PC-3 (cell line): Measurements from ENCODE around the gene GNG10. TPM values are rescaled to one million over a fixed set of nuclear protein-coding genes. Genes with fewer than 3 reads are reported as not detected.
A peak's percentile ranks its signal among the peaks of the same experiment; 100 is the strongest.
"Not testable (repeated sequence)": the region's sequence is repeated elsewhere in the genome, so short reads cannot be mapped to it uniquely, and the experiment has no call there.

Experiments used
- ATAC-seq: fragments of 200-7000 bp; cut with Tn5 transposase; 2 replicates; pipeline ENCODE4 v1.9.1; 2020; ENCODE audit warnings: mild to moderate bottlenecking, moderate library complexity
- BruUV-seq: library from RNA; stranded (reverse); fragments of 400-500 nt; replicated peaks from 2 replicates; lab custom pipeline; 2021; lab: Mats Ljungman, UMichigan
- CTCF ChIA-PET: fragments of 300-600 bp; sonication (Branson Sonifier 250); formaldehyde crosslinking; loops from one replicate; lab custom pipeline; 2022; ENCODE audit warnings: antibody characterized with exemption; lab: Charles Lee
- POLR2A ChIA-PET: fragments of 300-600 bp; sonication (Branson Sonifier 250); formaldehyde crosslinking; loops from one replicate; lab custom pipeline; 2022; ENCODE audit warnings: antibody characterized with exemption; ENCODE audit not compliant: unreplicated experiment; lab: Charles Lee
- DNase-seq: peaks from one replicate; pipeline ENCODE4 v3.0.0-alpha.2; 2015
- H2AFZ ChIP-seq: fragments of 300-600 bp; sonication (generic); 2 replicates; pipeline ENCODE4 v1.6.0; 2016; ENCODE audit warnings: antibody characterized with exemption, low read length
- H3F3A ChIP-seq: fragments of 300-600 bp; sonication (generic); one replicate; pipeline ENCODE4 v1.6.0; 2017; ENCODE audit warnings: antibody characterized with exemption, low read length, control low read depth, mild to moderate bottlenecking; ENCODE audit not compliant: unreplicated experiment
- H3K27ac ChIP-seq: fragments of 300-600 bp; sonication (generic); 2 replicates; pipeline ENCODE4 v1.5.1; 2016; ENCODE audit warnings: mild to moderate bottlenecking, low read length
- H3K27me3 ChIP-seq: fragments of 300-600 bp; sonication (generic); 2 replicates; pipeline ENCODE4 v1.6.1; 2016; ENCODE audit warnings: low read length, mixed read lengths
- H3K36me3 ChIP-seq: fragments of 300-600 bp; sonication (generic); 2 replicates; pipeline ENCODE4 v1.6.1; 2016; ENCODE audit warnings: low read depth, mixed run types, low read length, mixed read lengths
- H3K4me1 ChIP-seq: fragments of 300-600 bp; sonication (generic); 2 replicates; pipeline ENCODE4 v1.5.1; 2016; ENCODE audit warnings: low read length; ENCODE audit not compliant: insufficient read depth
- H3K4me2 ChIP-seq: fragments of 300-600 bp; sonication (generic); 2 replicates; pipeline ENCODE4 v1.6.0; 2016; ENCODE audit warnings: low read length
- H3K4me3 ChIP-seq: fragments of 300-600 bp; sonication (generic); 2 replicates; pipeline ENCODE4 v1.5.1; 2016; ENCODE audit warnings: mild to moderate bottlenecking, low read length, mixed read lengths
- H3K79me2 ChIP-seq: fragments of 300-600 bp; sonication (generic); 2 replicates; pipeline ENCODE4 v1.6.1; 2017; ENCODE audit warnings: low read length, mixed read lengths
- H3K9ac ChIP-seq: fragments of 300-600 bp; sonication (generic); 2 replicates; pipeline ENCODE4 v1.6.0; 2016; ENCODE audit warnings: mild to moderate bottlenecking, low read length
- H3K9me2 ChIP-seq: fragments of 300-600 bp; sonication (generic); replicated peaks from 2 replicates; pipeline ENCODE4 v1.6.1; 2016; ENCODE audit warnings: mixed run types, low read length, mixed read lengths
- H3K9me3 ChIP-seq: fragments of 300-600 bp; sonication (generic); 2 replicates; pipeline ENCODE4 v1.6.1; 2016; ENCODE audit warnings: low read length, mixed read lengths
- H4K20me1 ChIP-seq: fragments of 300-600 bp; sonication (generic); 2 replicates; pipeline ENCODE4 v1.6.1; 2016; ENCODE audit warnings: low read length, mixed read lengths
- CTCF ChIP-seq: fragments of 300-600 bp; sonication (generic); conservative IDR thresholded peaks from 2 replicates; pipeline ENCODE4 v1.5.1; 2017; ENCODE audit warnings: antibody characterized with exemption, low read depth, mild to moderate bottlenecking, low read length
- EZH2 ChIP-seq: fragments of 300-600 bp; sonication (generic); IDR thresholded peaks from one replicate; pipeline ENCODE4 v1.6.1; 2017; ENCODE audit warnings: antibody characterized with exemption, mild to moderate bottlenecking, low read length; ENCODE audit not compliant: unreplicated experiment
- EZH2phosphoT487 ChIP-seq: fragments of 300-600 bp; sonication (generic); IDR thresholded peaks from 2 replicates; pipeline ENCODE4 v1.6.1; 2018; ENCODE audit warnings: mild to moderate bottlenecking, antibody characterized with exemption, low read length, borderline replicate concordance
- intact Hi-C: fragments of 100-400 bp; cut with micrococcal nuclease; formaldehyde crosslinking; loops from 2 replicates; pipeline ENCODE4 v1.9.0; 2023
- total RNA-seq: library from RNA; depleted of rRNA; stranded (reverse); fragments of >200 nt; gene quantifications from 2 replicates; pipeline ENCODE4 v1.2.3, GENCODE V29; 2014

GNG10 gene
- total RNA-seq, 1 experiment from 2014 or later, result 50.7 TPM

- POLR2A ChIA-PET, result no interaction called here
- TF ChIP-seq EZH2phosphoT487 (no peak), CTCF (no peak)
- no peaks in the 10 kb centered on the region for H3K36me3 ChIP-seq
- no peak for DNase-seq
- no peak overlapping the region for H3K27ac ChIP-seq
- intact Hi-C loops, result no loop called here
- peak overlapping the region; percentile 94 for H3K4me2 ChIP-seq
- H4K20me1 ChIP-seq, result no peaks in the 10 kb centered on the region
- H3K4me3 ChIP-seq, result peak overlapping the region; percentile 83
- H3K9me2 ChIP-seq, result no peaks in the 10 kb centered on the region
- no peaks in the 10 kb centered on the region for H3F3A ChIP-seq
- peaks cover 31% of the 10 kb centered on the region for H3K79me2 ChIP-seq
- no peak for ATAC-seq
- peak overlapping the region; percentile 56 for H3K9ac ChIP-seq
- H3K4me1 ChIP-seq, result peaks cover 4% of the 10 kb centered on the region; the same call in 1 of the 2 replicates
- peak overlapping the region; percentile 78; the same call in 1 of the 2 replicates for H2AFZ ChIP-seq
- H3K27me3 ChIP-seq, result no peaks in the 10 kb centered on the region
- BruUV-seq, result no TSS peak
- CTCF ChIA-PET, result no interaction called here
- H3K9me3 ChIP-seq, result no peaks in the 10 kb centered on the region
Measured at GRCh38 chr9:111662576-111663300, 1.3 kb downstream of the GNG10 start.

- H3K4me2 ChIP-seq, result peak overlapping the region; percentile 94; the same call in 1 of the 2 replicates
- no peaks in the 10 kb centered on the region for H3K9me2 ChIP-seq
- H3K9me3 ChIP-seq, result no peaks in the 10 kb centered on the region
- H3F3A ChIP-seq, result no peaks in the 10 kb centered on the region
- ATAC-seq (no peak), DNase-seq (no peak)
- BruUV-seq, result no TSS peak
- H3K27me3 ChIP-seq, result no peaks in the 10 kb centered on the region
- ChIA-PET CTCF (no interaction called here), POLR2A (no interaction called here)
- H3K9ac ChIP-seq, result no peak overlapping the region
- intact Hi-C loops, result no loop called here
- no peaks in the 10 kb centered on the region for H3K36me3 ChIP-seq
- no peak overlapping the region for H2AFZ ChIP-seq
- peaks cover 4% of the 10 kb centered on the region; the same call in 1 of the 2 replicates for H3K4me1 ChIP-seq
- H4K20me1 ChIP-seq, result no peaks in the 10 kb centered on the region
- H3K79me2 ChIP-seq, result peaks cover 31% of the 10 kb centered on the region
- TF ChIP-seq EZH2phosphoT487, result no peak
- no peak for TF ChIP-seq EZH2
- TF ChIP-seq CTCF, result no peak
- no peak overlapping the region for H3K27ac ChIP-seq
- peak overlapping the region; percentile 83; the same call in 1 of the 2 replicates for H3K4me3 ChIP-seq
Measured at GRCh38 chr9:111663301-111663823, 2.0 kb downstream of the GNG10 start.

GRCh38 chr9:111668026-111668573 is 6.7 kb downstream of the GNG10 start:
- Histone ChIP-seq H3K27me3 (no peaks in the 10 kb centered on the region), H4K20me1 (no peaks in the 10 kb centered on the region), H3K79me2 (peaks cover 17% of the 10 kb centered on the region), H3K9me3 (no peaks in the 10 kb centered on the region), H3K9me2 (no peaks in the 10 kb centered on the region), H3F3A (no peaks in the 10 kb centered on the region), H3K4me3 (no peak overlapping the region), H3K36me3 (no peaks in the 10 kb centered on the region), H3K9ac (no peak overlapping the region), H3K4me2 (no peak overlapping the region), H2AFZ (no peak overlapping the region), H3K4me1 (peaks cover 3% of the 10 kb centered on the region; the same call in 1 of the 2 replicates), H3K27ac (no peak overlapping the region)
- ChIA-PET POLR2A (no interaction called here), CTCF (no interaction called here)
- no TSS peak for BruUV-seq
- DNase-seq (no peak), ATAC-seq (no peak)
- TF ChIP-seq EZH2, result no peak
- TF ChIP-seq EZH2phosphoT487, result no peak
- TF ChIP-seq CTCF, result no peak
- intact Hi-C loops, result no loop called here

GRCh38 chr9:111668601-111669000 is 7.2 kb downstream of the GNG10 start:
- H2AFZ ChIP-seq, H3K9me3 ChIP-seq, H3K27ac ChIP-seq, ATAC-seq, H3F3A ChIP-seq, H3K4me2 ChIP-seq, H3K9me2 ChIP-seq, POLR2A ChIA-PET, intact Hi-C loops, CTCF ChIA-PET, DNase-seq, H3K4me3 ChIP-seq, H3K4me1 ChIP-seq, H3K9ac ChIP-seq, H4K20me1 ChIP-seq, BruUV-seq, H3K27me3 ChIP-seq, H3K36me3 ChIP-seq: not testable (repeated sequence)
- H3K79me2 ChIP-seq, result peaks cover 12% of the 10 kb centered on the region
